HEK293T (cell line): Measurements from ENCODE around the gene ADA.
"Not testable (repeated sequence)": the region's sequence is repeated elsewhere in the genome, so short reads cannot be mapped to it uniquely, and the experiment has no call there.

Experiments
- CTCF ChIA-PET: fragments of 350-600 bp; formaldehyde crosslinking; extraction: SDS; loops from one replicate; lab custom pipeline; 2021; ENCODE audit warnings: antibody characterized with exemption, inconsistent platforms; lab: Yijun Ruan, JAX
- POLR2A ChIA-PET: fragments of 350-600 bp; formaldehyde crosslinking; extraction: SDS; loops from one replicate; lab custom pipeline; 2020; ENCODE audit warnings: antibody characterized with exemption, inconsistent platforms; lab: Yijun Ruan, JAX
- DNase-seq: peaks from one replicate; pipeline ENCODE4 v3.0.0; 2012; ENCODE audit warnings: mixed read lengths; ENCODE audit errors: extremely low spot score
- ARNT ChIP-seq: fragments of 450-650 bp; IDR thresholded peaks from 2 replicates; pipeline ENCODE4 v1.6.1; 2017; ENCODE audit warnings: mild to moderate bottlenecking
- BHLHE40 ChIP-seq: fragments of 450-650 bp; IDR thresholded peaks from 2 replicates; pipeline ENCODE4 v1.6.1; 2016; ENCODE audit warnings: mild to moderate bottlenecking, moderate library complexity, borderline replicate concordance
- CTBP1 ChIP-seq: fragments of 450-650 bp; IDR thresholded peaks from 2 replicates; pipeline ENCODE4 v1.6.1; 2016; ENCODE audit warnings: borderline replicate concordance
- ELF4 ChIP-seq: fragments of 450-650 bp; IDR thresholded peaks from 2 replicates; pipeline ENCODE4 v1.6.1; 2017; ENCODE audit warnings: antibody characterized with exemption
- FOXA1 ChIP-seq: fragments of 450-650 bp; IDR thresholded peaks from 2 replicates; pipeline ENCODE4 v1.6.1; 2016; ENCODE audit warnings: mild to moderate bottlenecking
- FOXK2 ChIP-seq: fragments of 450-650 bp; IDR thresholded peaks from 2 replicates; pipeline ENCODE4 v1.6.1; 2016; ENCODE audit warnings: mild to moderate bottlenecking
- FOXM1 ChIP-seq: fragments of 450-650 bp; IDR thresholded peaks from 2 replicates; pipeline ENCODE4 v1.6.1; 2017; ENCODE audit warnings: mild to moderate bottlenecking, borderline replicate concordance
- HDGF ChIP-seq: fragments of 450-650 bp; IDR thresholded peaks from 2 replicates; pipeline ENCODE4 v1.6.1; 2017; ENCODE audit warnings: antibody characterized with exemption, borderline replicate concordance
- L3MBTL2 ChIP-seq: fragments of 450-650 bp; conservative IDR thresholded peaks from 2 replicates; pipeline ENCODE4 v1.6.1; 2016; ENCODE audit warnings: mild to moderate bottlenecking
- LEF1 ChIP-seq: fragments of 450-650 bp; IDR thresholded peaks from 2 replicates; pipeline ENCODE4 v1.6.1; 2017; ENCODE audit warnings: mild to moderate bottlenecking, borderline replicate concordance
- NFRKB ChIP-seq: fragments of 450-650 bp; IDR thresholded peaks from 2 replicates; pipeline ENCODE4 v1.6.1; 2016; ENCODE audit warnings: mild to moderate bottlenecking, moderate library complexity
- SP1 ChIP-seq: fragments of 450-650 bp; IDR thresholded peaks from 2 replicates; pipeline ENCODE4 v1.6.1; 2017
- SUZ12 ChIP-seq: fragments of 450-650 bp; IDR thresholded peaks from 2 replicates; pipeline ENCODE4 v1.6.1; 2016; ENCODE audit warnings: mild to moderate bottlenecking
- TARDBP ChIP-seq: fragments of 450-650 bp; IDR thresholded peaks from 2 replicates; pipeline ENCODE4 v1.6.1; 2016
- ZNF384 ChIP-seq: fragments of 450-650 bp; IDR thresholded peaks from 2 replicates; pipeline ENCODE4 v1.6.1; 2016
- TF ChIP-seq, protein P1 (sequence below): fragments of 450-650 bp; IDR thresholded peaks from 2 replicates; pipeline ENCODE4 v1.6.1; 2016

ADA gene

GRCh38 chr20:44594730-44595129 is 56.8 kb downstream of the ADA start:
- CTCF ChIA-PET, result interaction anchor here (1.1 to 1.8 kb wide), 2 partner anchors 12 to 19 kb away, joined by 4 read pairs; no protein-coding TSS in a partner anchor
- no peak for TF ChIP-seq FOXM1
- TF ChIP-seq LEF1, result no peak
- TF ChIP-seq BHLHE40, result no peak
- TF ChIP-seq ELF4, result no peak
- no peak for DNase-seq
- POLR2A ChIA-PET, result no interaction called here

DNA sequence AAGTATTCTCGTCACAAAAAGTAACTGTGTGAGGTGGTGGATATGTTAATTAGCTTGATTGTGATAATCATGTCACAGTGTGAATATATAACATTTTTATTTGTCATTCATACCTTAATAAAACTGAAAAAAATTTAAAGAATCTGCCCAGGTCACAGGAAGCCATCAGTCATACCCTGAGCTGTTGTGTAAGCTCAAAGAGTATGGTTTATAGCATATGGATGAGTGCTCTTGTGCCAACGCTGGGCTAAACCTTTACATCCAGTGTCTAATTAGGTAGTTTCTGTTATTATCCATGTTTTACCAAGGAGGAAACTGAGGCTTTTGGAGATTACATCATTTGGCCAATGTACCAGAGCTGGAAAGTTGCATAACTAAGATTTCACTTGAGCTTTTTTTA is 57.7 kb downstream of the ADA start:
- ChIA-PET POLR2A (no interaction called here), CTCF (interaction anchor here (1.1 to 1.8 kb wide), 2 partner anchors 11 to 18 kb away, joined by 4 read pairs; no protein-coding TSS in a partner anchor)
- DNase-seq, result no peak
- no peak for TF ChIP-seq BHLHE40
- TF ChIP-seq SP1, result no peak
- TF ChIP-seq, protein P1, sequence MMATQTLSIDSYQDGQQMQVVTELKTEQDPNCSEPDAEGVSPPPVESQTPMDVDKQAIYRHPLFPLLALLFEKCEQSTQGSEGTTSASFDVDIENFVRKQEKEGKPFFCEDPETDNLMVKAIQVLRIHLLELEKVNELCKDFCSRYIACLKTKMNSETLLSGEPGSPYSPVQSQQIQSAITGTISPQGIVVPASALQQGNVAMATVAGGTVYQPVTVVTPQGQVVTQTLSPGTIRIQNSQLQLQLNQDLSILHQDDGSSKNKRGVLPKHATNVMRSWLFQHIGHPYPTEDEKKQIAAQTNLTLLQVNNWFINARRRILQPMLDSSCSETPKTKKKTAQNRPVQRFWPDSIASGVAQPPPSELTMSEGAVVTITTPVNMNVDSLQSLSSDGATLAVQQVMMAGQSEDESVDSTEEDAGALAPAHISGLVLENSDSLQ, result no peak
- TF ChIP-seq FOXM1, result no peak
- no peak for TF ChIP-seq L3MBTL2
- no peak for TF ChIP-seq SUZ12
- no peak for TF ChIP-seq ELF4

GRCh38 chr20:44592366-44592765 is 59.1 kb downstream of the ADA start:
- no peak for TF ChIP-seq SUZ12
- no peak for TF ChIP-seq FOXM1
- TF ChIP-seq, protein P1, result no peak
- TF ChIP-seq FOXK2, result no peak
- no peak for TF ChIP-seq NFRKB
- no peak for TF ChIP-seq ZNF384
- no peak for TF ChIP-seq CTBP1
- TF ChIP-seq FOXA1, result no peak
- TF ChIP-seq ELF4, result no peak
- no peak for TF ChIP-seq TARDBP
- no peak for TF ChIP-seq LEF1
- no peak for TF ChIP-seq ARNT
- CTCF ChIA-PET, result no interaction called here
- POLR2A ChIA-PET, result interaction anchor here (1.2 kb wide), 1 partner anchor 71 kb away, joined by 3 read pairs; the partner anchor contains the start of gene SERINC3
- DNase-seq, result no peak

GRCh38 chr20:44590980-44591778 is 60.3 kb downstream of the ADA start:
- TF ChIP-seq ELF4, result no peak
- TF ChIP-seq BHLHE40, result no peak
- no peak for TF ChIP-seq ZNF384
- TF ChIP-seq HDGF, result no peak
- no peak for TF ChIP-seq FOXK2
- TF ChIP-seq FOXM1, result no peak
- no peak for TF ChIP-seq CTBP1
- no peak for TF ChIP-seq SUZ12
- TF ChIP-seq TARDBP, result no peak
- no peak for TF ChIP-seq SP1
- TF ChIP-seq NFRKB, result no peak
- no peak for TF ChIP-seq L3MBTL2
- TF ChIP-seq, protein P1, result no peak
- no peak for TF ChIP-seq ARNT
- TF ChIP-seq FOXA1, result no peak
- DNase-seq, result no peak
- ChIA-PET CTCF (no interaction called here), POLR2A (interaction anchor here (1.2 kb wide), 1 partner anchor 70 kb away, joined by 3 read pairs; the partner anchor contains the start of gene SERINC3)

DNA sequence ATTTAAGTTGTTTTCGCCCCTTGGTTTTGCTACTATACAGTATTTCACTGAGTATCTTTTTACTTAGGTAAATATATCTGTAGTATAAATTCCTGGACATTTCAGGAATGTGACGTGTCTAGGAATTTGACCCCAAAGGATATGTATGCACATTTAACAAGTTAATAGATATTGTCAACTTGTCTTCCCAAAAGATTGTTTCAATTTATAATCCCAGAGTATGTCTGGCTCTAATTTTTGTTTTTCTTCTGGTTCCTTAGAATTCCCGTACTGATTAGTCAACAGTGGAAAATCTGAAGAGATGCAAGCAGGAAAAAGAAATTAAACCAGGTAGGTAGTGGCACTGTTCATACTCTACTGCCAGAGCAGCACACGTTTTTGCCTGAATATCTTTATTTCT is 62.0 kb downstream of the ADA start:
- ChIA-PET CTCF (no interaction called here), POLR2A (no interaction called here)
- DNase-seq, result no peak
- TF ChIP-seq LEF1 (no peak), FOXA1 (no peak), CTBP1 (no peak), SUZ12 (no peak), ELF4 (no peak), TARDBP (no peak), ARNT (no peak)

DNA sequence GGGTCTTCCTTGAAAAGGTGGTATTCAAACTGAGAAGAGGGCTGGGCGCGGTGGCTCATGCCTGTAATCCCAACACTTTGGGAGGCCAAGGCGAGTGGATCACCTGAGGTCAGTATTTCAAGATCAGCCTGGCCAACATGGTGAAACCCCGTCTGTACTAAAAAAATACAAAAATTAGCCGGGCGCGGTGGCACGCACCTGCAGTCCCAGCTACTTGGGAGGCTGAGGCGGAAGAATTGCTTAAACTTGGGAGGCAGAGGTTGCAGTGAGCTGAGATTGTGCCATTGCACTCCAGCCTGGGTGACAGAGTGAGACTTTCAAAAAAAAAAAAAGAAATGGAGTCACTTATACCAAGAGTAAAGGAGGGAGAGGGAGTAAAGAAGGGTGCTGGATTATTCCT is 63.2 kb downstream of the ADA start:
- CTCF ChIA-PET, DNase-seq, POLR2A ChIA-PET: not testable (repeated sequence)
